Activated T-cell treated with anti-CD3 and anti-CD28 coated beads, Interleukin-2, amount 50 U/mL, for 72 hours (primary cell): ENCODE results near the gene CPNE7. TPM values are rescaled to one million over a fixed set of nuclear protein-coding genes. Genes with fewer than 3 reads are reported as not detected.

Experiments
- ATAC-seq, 2 donors: fragments of 150-1000 bp; cut with Tn5 transposase; replicated peaks in 1 of 2; 2 replicates each; pipeline ENCODE4 v1.10.0; 2021; ENCODE audit warnings: moderate library complexity in 2 of 2, mild to moderate bottlenecking in 1 of 2
- DNase-seq, 2 donors: peaks; one replicate each; pipeline ENCODE4 v3.0.0; 2021 to 2022; ENCODE audit warnings: mixed read lengths in 1 of 2
- H3K27ac Mint-ChIP-seq: one replicate; pipeline ENCODE4 v1.8.0; 2022; ENCODE audit warnings: mild to moderate bottlenecking, moderate library complexity, mixed read lengths
- H3K27me3 Mint-ChIP-seq: one replicate; pipeline ENCODE4 v1.8.0; 2022; ENCODE audit warnings: low read depth, mixed read lengths
- H3K36me3 Mint-ChIP-seq, 2 donors: one replicate each; pipeline ENCODE4 v1.8.0; 2022; ENCODE audit warnings: mixed read lengths in 2 of 2, mild to moderate bottlenecking in 1 of 2; ENCODE audit not compliant: insufficient read depth in 2 of 2
- H3K4me1 Mint-ChIP-seq: one replicate; pipeline ENCODE4 v1.8.0; 2022; ENCODE audit warnings: low read depth, mixed read lengths
- H3K4me3 Mint-ChIP-seq, 2 donors: one replicate each; pipeline ENCODE4 v1.8.0; 2022; ENCODE audit warnings: mild to moderate bottlenecking in 2 of 2, mixed read lengths in 2 of 2, moderate library complexity in 2 of 2
- H3K9me3 Mint-ChIP-seq, 2 donors: one replicate each; pipeline ENCODE4 v1.8.0; 2022; ENCODE audit warnings: mixed read lengths in 2 of 2
- total RNA-seq, 2 donors: library from RNA; stranded (reverse); gene quantifications; one replicate each; pipeline ENCODE4 v1.2.3, GENCODE V29; 2022

The CPNE7 gene
- total RNA-seq, 2 donors from 2014 or later, result 10.9 to 11.4 TPM

- DNase-seq (no peak), ATAC-seq (no peak)
- Mint-ChIP-seq H3K4me3 (no peak overlapping the region), H3K36me3 (peaks cover 3 to 10% of the 10 kb centered on the region in 2 donors), H3K27ac (no peak overlapping the region), H3K27me3 (no peaks in the 10 kb centered on the region), H3K9me3 (no peaks in the 10 kb centered on the region), H3K4me1 (peaks cover 7% of the 10 kb centered on the region)
These were observed 67.0 kb downstream of the CPNE7 start for GRCh38 chr16:89642574-89642973.

- Mint-ChIP-seq H3K4me3 (no peak overlapping the region), H3K4me1 (peaks cover 7% of the 10 kb centered on the region), H3K36me3 (peaks cover 3 to 13% of the 10 kb centered on the region in 2 donors), H3K27ac (no peak overlapping the region), H3K27me3 (no peaks in the 10 kb centered on the region), H3K9me3 (no peaks in the 10 kb centered on the region)
- ATAC-seq (no peak), DNase-seq (no peak)
These were observed 68.3 kb downstream of the CPNE7 start for GRCh38 chr16:89643769-89644300.

GRCh38 chr16:89645122-89645521 is 69.6 kb downstream of the CPNE7 start:
- ATAC-seq, result no peak
- peaks cover 5 to 16% of the 10 kb centered on the region in 2 donors for H3K36me3 Mint-ChIP-seq
- H3K9me3 Mint-ChIP-seq, result no peaks in the 10 kb centered on the region
- H3K27ac Mint-ChIP-seq, result no peak overlapping the region
- H3K27me3 Mint-ChIP-seq, result no peaks in the 10 kb centered on the region
- DNase-seq, result no peak
- H3K4me3 Mint-ChIP-seq, result no peak overlapping the region
- peaks cover 7% of the 10 kb centered on the region for H3K4me1 Mint-ChIP-seq

GRCh38 chr16:89646270-89646669 is 70.7 kb downstream of the CPNE7 start:
- H3K9me3 Mint-ChIP-seq, result no peaks in the 10 kb centered on the region
- H3K27ac Mint-ChIP-seq, result no peak overlapping the region
- H3K4me1 Mint-ChIP-seq, result no peaks in the 10 kb centered on the region
- DNase-seq, result no peak
- no peaks in the 10 kb centered on the region for H3K27me3 Mint-ChIP-seq
- H3K4me3 Mint-ChIP-seq, result no peak overlapping the region
- H3K36me3 Mint-ChIP-seq, result peaks cover 5 to 18% of the 10 kb centered on the region in 2 donors
- no peak for ATAC-seq

Other genes starting within 250 kb of the CPNE7 start
- 100 to 1,000 TPM; 204 to 215 TPM for gene ANKRD11, start 85.2 kb upstream of the CPNE7 start, total RNA-seq
- 10 to 100 TPM; 67.4 to 82.1 TPM for gene SPG7, start 67.4 kb upstream of the CPNE7 start, total RNA-seq
- gene RPL13, start 15.1 kb upstream of the CPNE7 start, total RNA-seq, result 1,000 to 10,000 TPM; 3,140 to 3,274 TPM
- not detected for gene DPEP1, start 37.9 kb downstream of the CPNE7 start, total RNA-seq
- gene CHMP1A, start 82.0 kb downstream of the CPNE7 start, total RNA-seq, result 10 to 100 TPM; 65.0 to 68.1 TPM
- 10 to 100 TPM in 1 of 2 donors, 1 to 10 TPM in 1; 10.0 to 12.1 TPM for gene SPATA33, start 82.1 kb downstream of the CPNE7 start, total RNA-seq
- gene CDK10, start 110.9 kb downstream of the CPNE7 start, total RNA-seq, result 10 to 100 TPM; 66.6 to 83.2 TPM
- gene SPATA2L, start 125.9 kb downstream of the CPNE7 start, total RNA-seq, result 1 to 10 TPM; 6.1 to 6.5 TPM
- 1 to 10 TPM; 4.7 to 6.5 TPM for gene VPS9D1, start 145.1 kb downstream of the CPNE7 start, total RNA-seq
- gene ZNF276, start 145.8 kb downstream of the CPNE7 start, total RNA-seq, result 10 to 100 TPM; 27.1 to 31.1 TPM
- 100 to 1,000 TPM in 1 of 2 donors, 10 to 100 TPM in 1; 90.6 to 128 TPM for gene FANCA, start 240.9 kb downstream of the CPNE7 start, total RNA-seq